Right lobe of liver (tissue), 4 donors: ENCODE results near the gene MYO9A.

Experiments
- POLR2A ChIP-seq: fragments of 450-650 bp; IDR thresholded peaks from one replicate; pipeline ENCODE4 v1.6.1; 2017; ENCODE audit warnings: antibody characterized with exemption, mild to moderate bottlenecking
- TF ChIP-seq, protein P1 (sequence below), 4 donors: fragments of 200-600 bp in 3 of 4; fragments of 450-650 bp in 1 of 4; IDR thresholded peaks; one replicate each; pipeline versions ENCODE4 v1.5.1 to v1.8.0; 2016 to 2022; ENCODE audit warnings: antibody characterized with exemption in 4 of 4, mild to moderate bottlenecking in 2 of 4
- donor health status: DM: no; HTN: no; CAD: no.
- donor health status: DM: no; HTN: no; CAD: no.
- donor health status: DM: no; HTN: yes; CAD: no.

- TF ChIP-seq, protein P1, sequence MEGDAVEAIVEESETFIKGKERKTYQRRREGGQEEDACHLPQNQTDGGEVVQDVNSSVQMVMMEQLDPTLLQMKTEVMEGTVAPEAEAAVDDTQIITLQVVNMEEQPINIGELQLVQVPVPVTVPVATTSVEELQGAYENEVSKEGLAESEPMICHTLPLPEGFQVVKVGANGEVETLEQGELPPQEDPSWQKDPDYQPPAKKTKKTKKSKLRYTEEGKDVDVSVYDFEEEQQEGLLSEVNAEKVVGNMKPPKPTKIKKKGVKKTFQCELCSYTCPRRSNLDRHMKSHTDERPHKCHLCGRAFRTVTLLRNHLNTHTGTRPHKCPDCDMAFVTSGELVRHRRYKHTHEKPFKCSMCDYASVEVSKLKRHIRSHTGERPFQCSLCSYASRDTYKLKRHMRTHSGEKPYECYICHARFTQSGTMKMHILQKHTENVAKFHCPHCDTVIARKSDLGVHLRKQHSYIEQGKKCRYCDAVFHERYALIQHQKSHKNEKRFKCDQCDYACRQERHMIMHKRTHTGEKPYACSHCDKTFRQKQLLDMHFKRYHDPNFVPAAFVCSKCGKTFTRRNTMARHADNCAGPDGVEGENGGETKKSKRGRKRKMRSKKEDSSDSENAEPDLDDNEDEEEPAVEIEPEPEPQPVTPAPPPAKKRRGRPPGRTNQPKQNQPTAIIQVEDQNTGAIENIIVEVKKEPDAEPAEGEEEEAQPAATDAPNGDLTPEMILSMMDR (IDR thresholded peaks at IDR 0.05), result no peak
- no peak for TF ChIP-seq POLR2A
Measured at GRCh38 chr15:72062319-72062718, 55.6 kb downstream of the MYO9A start.
